GM10266 (cell line): ENCODE results near the gene ARMH3.

Experiments used
- DNase-seq: peaks from one replicate; pipeline ENCODE4 v3.0.0; 2012; ENCODE audit errors: extremely low spot score
- TF ChIP-seq, protein P1 (sequence below): IDR thresholded peaks from 2 replicates; pipeline ENCODE4 v1.5.1; 2012; ENCODE audit warnings: mild to moderate bottlenecking, low read depth; ENCODE audit not compliant: control insufficient read depth, insufficient read depth; ENCODE audit errors: missing control alignments

Gene ARMH3

DNA sequence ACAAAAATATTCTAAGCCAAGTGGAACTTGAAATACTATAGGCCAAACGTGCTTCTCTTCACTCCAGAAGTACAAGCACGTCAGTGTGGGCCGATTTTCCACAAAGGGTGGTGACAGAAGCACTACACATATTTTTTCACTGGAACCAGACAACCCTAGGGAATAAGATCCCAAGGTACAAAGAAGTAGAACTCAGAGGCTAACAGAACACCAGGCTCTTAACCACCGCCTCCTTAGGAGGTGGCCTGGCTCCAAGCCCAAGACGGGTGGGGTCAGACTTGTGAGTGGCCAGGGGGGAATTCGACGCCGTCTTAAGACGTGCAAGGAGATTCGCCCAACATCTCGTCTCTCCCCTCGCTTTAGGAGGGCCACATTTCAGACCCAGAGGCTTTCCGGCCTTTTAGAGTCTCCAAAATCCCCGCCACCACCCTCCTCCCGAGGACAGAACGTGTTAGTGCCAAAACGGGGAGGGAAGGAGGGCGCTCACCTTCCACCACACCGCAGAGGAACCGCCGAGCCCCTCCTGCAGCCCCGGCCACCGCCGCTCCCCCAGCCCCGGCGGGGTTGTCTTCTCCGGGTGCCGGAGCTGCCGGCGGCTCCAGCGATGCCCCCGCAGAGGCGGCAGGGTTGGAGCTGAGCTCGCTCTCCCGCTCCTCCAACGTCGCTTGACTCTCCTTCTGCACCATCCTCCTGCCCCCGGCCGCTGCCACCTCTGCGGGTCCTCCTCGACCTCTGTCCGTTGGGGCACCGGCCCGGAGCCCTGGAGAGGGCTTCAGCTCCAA lies 238.4 kb downstream of the ARMH3 start:
- peak; percentile 49 for DNase-seq
- TF ChIP-seq, protein P1, sequence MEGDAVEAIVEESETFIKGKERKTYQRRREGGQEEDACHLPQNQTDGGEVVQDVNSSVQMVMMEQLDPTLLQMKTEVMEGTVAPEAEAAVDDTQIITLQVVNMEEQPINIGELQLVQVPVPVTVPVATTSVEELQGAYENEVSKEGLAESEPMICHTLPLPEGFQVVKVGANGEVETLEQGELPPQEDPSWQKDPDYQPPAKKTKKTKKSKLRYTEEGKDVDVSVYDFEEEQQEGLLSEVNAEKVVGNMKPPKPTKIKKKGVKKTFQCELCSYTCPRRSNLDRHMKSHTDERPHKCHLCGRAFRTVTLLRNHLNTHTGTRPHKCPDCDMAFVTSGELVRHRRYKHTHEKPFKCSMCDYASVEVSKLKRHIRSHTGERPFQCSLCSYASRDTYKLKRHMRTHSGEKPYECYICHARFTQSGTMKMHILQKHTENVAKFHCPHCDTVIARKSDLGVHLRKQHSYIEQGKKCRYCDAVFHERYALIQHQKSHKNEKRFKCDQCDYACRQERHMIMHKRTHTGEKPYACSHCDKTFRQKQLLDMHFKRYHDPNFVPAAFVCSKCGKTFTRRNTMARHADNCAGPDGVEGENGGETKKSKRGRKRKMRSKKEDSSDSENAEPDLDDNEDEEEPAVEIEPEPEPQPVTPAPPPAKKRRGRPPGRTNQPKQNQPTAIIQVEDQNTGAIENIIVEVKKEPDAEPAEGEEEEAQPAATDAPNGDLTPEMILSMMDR = no peak

DNA sequence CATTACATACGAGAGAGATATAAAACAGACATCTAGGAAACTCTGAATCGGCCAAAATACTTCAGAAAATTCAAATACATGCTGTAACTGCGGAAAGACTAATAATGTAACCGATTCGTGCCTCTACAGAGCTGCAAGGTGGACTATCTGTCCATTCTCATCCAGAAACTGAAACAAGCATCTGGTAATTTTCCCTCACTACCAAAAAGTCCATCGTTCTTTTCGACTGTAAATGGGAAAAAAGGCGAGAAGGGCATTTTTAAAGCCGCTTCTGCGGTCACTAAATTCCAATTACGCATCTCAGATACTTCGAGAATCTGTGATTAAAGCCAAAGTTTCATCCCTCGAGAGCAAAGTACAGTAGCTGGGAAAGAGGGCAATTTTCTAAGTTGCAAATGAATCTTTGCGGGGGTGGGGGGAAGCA lies 239.0 kb downstream of the ARMH3 start:
- DNase-seq = peak; percentile 55
- TF ChIP-seq, protein P1 = no peak

DNA sequence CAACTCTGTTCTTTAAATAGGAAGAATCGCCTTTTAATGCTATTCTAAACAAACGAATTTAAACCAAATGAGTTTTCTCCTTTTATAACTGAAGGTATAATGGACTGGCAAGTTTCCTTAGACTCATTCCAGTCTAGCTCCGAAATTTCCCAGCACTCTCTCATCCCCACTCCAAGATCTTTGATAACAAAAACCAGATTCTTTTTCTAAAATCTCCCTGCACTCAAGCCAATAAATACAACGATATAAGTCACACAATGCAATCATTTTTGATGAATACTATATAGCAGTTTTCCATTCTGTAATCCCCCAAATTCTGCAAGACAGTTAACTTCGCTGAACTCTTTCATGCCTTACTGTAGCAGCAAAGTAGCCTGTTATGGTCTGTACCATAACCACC lies 239.6 kb downstream of the ARMH3 start:
- TF ChIP-seq, protein P1 = no peak
- DNase-seq = no peak

DNA sequence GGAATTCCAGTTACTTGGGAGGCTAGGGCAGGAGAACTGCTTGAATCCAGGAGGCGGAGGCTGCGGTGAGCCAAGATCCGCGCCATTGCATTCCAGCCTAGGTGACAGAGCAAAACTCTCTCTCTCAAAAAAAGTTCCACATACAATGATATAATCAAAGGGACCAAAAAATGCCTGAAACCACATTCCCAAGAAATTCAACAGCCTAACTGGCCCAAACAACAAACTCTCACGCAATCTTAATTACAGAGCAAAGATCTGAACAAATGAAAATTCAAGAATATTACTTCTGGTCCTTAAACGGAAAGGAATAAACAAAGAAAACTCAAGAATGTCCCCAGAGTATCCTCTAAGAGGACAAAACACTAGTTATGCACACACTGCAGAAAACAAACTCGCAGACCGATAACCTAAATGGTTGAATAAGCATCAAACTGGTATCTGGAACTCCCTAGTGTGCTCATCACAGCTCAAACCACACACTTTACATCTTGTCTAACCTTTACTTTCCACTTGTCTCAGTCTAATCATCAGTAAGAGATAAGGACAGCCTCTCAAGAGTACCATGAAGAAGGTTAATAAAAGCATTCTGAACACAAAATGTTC lies 241.4 kb downstream of the ARMH3 start:
- TF ChIP-seq, protein P1 = no peak
- peak; percentile 53 for DNase-seq

DNA sequence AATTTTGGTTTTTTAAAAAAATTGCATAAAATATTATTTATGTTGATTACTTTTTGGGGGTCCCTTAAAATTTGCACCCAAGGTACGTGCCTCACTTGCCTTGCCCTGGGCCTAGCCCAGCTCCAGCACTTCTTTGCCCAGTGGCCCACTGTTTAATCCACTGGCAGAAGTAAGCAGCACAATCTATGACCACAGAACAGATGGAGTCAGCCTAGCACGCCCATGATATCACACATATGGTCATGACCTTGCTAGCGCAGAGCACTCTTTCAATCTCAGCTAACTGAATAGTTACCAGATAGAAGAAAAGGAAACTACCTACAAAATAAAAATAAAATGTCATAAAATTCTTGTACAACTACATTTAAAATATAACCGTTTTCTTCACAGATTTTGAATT lies 243.4 kb downstream of the ARMH3 start:
- TF ChIP-seq, protein P1 = no peak
- DNase-seq = no peak

DNA sequence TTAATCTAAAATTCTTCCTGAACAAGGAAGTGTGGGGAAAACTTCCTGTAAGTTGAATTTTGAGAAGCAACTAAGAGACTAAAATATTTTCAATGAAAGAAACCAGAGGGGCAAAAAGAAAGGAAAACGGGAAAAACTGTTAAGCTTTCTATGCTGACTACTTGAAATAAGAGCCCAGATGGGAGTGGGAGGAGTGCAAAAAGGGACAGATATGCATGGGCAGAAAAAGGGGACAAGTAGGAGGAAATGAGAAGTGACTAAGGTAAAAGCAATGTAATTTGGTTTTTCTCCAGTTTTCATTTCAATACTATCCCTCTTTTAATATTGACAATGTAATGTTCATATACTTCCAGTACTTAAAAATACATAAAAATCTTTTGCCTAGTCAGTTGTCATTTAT lies 248.8 kb downstream of the ARMH3 start:
- TF ChIP-seq, protein P1 = no peak
- DNase-seq = no peak

DNA sequence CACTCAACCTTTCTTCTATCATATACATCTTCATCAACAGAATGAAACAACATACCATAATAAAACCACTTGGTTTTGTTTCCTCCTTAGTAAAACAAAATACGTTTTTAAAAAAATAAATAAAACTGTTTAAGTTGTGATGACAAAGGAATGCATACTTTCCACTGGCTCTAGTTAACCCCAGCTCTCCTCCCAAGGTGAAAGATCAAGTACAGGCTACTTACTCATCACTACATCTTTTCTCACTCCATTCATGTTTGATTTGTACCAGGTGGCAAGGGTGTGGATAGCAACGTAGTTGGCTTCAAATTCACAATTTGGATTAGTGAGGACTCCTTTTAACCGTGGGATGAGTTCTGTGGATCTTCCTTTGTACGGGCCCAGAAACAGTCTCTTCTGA lies 252.5 kb downstream of the ARMH3 start:
- DNase-seq = no peak
- TF ChIP-seq, protein P1 = no peak
